Breast epithelium (tissue), 3 donors: ENCODE results near the gene NEK8.

Experiments used
- POLR2A ChIP-seq: fragments of 450-650 bp; IDR thresholded peaks from one replicate; pipeline ENCODE4 v1.6.1; 2016; ENCODE audit warnings: antibody characterized with exemption, mild to moderate bottlenecking, moderate library complexity
- TF ChIP-seq, protein P1 (sequence below), 3 donors: fragments of 450-650 bp; IDR thresholded peaks; one replicate each; pipeline ENCODE4 v1.5.1; 2016 to 2017; ENCODE audit warnings: antibody characterized with exemption in 3 of 3, mild to moderate bottlenecking in 3 of 3, moderate library complexity in 3 of 3

DNA sequence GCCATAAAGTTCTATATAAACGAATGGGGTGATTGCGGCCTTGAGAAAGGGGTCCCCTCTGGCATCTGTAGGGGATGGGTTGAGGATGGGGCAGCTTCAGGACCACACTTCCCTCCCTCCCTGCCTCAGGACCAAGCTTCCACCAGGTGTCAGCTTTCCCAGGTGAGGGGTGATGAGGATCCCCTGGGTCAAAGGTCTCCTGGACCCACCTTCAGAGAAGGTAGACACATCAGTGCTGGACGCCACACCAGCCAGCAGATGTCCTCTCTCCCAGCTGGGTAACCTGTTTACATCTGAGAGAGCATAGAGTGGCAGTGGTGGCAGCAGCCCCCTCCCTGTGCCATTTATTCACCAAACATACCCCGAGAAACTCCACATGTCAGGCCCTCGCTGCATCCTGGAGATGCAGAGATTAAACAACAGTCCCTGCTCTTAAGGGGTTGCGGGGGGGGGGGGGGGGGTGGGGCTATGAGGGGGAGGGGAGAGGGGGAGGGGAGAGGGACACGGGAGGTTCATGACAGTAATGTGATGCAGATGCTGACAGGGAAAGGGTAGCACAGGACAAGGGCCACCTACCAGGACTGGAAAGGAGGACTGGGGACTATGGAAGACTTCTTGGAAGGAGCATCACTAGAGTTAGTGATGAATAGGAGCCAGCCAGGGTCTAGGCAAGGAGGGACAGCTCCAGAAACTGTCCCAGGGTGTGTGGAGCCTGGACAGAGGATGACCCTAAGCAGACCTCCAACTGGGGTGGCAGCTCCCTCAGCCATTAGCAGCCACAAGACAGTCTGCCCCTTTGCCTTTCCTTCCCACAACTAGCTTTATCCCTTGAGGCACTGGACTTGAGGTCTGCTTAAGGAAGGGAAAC lies 21.9 kb upstream of the NEK8 start:
- TF ChIP-seq, protein P1, sequence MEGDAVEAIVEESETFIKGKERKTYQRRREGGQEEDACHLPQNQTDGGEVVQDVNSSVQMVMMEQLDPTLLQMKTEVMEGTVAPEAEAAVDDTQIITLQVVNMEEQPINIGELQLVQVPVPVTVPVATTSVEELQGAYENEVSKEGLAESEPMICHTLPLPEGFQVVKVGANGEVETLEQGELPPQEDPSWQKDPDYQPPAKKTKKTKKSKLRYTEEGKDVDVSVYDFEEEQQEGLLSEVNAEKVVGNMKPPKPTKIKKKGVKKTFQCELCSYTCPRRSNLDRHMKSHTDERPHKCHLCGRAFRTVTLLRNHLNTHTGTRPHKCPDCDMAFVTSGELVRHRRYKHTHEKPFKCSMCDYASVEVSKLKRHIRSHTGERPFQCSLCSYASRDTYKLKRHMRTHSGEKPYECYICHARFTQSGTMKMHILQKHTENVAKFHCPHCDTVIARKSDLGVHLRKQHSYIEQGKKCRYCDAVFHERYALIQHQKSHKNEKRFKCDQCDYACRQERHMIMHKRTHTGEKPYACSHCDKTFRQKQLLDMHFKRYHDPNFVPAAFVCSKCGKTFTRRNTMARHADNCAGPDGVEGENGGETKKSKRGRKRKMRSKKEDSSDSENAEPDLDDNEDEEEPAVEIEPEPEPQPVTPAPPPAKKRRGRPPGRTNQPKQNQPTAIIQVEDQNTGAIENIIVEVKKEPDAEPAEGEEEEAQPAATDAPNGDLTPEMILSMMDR (IDR thresholded peaks at IDR 0.05), result no peak
- TF ChIP-seq POLR2A, result no peak
